GM18907 (cell line): ENCODE measurements around the gene SGCD.

Experiments
- ATAC-seq: cut with Tn5 transposase; IDR thresholded peaks from one replicate; pipeline ENCODE4 v1.9.1; 2021; ENCODE audit warnings: mild to moderate bottlenecking, moderate library complexity; ENCODE audit not compliant: unreplicated experiment

The SGCD gene

GRCh38 chr5:156755421-156756087, 428.6 kb downstream of the SGCD start:
- no peak for ATAC-seq

- no peak for ATAC-seq
Observed at GRCh38 chr5:156758011-156758791, 431.2 kb downstream of the SGCD start.

- ATAC-seq: no peak
Observed at GRCh38 chr5:156759156-156759555, 432.2 kb downstream of the SGCD start.

GRCh38 chr5:156762771-156763170, 435.8 kb downstream of the SGCD start:
- ATAC-seq: no peak

- no peak for ATAC-seq
Observed at GRCh38 chr5:156764176-156764971, 437.4 kb downstream of the SGCD start.

GRCh38 chr5:156774273-156774672, 447.3 kb downstream of the SGCD start:
- no peak for ATAC-seq

GRCh38 chr5:156778139-156778706, 451.3 kb downstream of the SGCD start:
- ATAC-seq: no peak

GRCh38 chr5:156778752-156779151, 451.8 kb downstream of the SGCD start:
- ATAC-seq: no peak

GRCh38 chr5:156779436-156779835, 452.5 kb downstream of the SGCD start:
- ATAC-seq: no peak

GRCh38 chr5:156783092-156783491, 456.1 kb downstream of the SGCD start:
- no peak for ATAC-seq

GRCh38 chr5:156794687-156795086, 467.7 kb downstream of the SGCD start:
- ATAC-seq: no peak

- no peak for ATAC-seq
Observed at GRCh38 chr5:156798201-156798600, 471.2 kb downstream of the SGCD start.

GRCh38 chr5:156799171-156799570, 472.2 kb downstream of the SGCD start:
- no peak for ATAC-seq

GRCh38 chr5:156800929-156801328, 474.0 kb downstream of the SGCD start:
- ATAC-seq: no peak

- no peak for ATAC-seq
Observed at GRCh38 chr5:156802501-156802900, 475.5 kb downstream of the SGCD start.

- ATAC-seq: no peak
Observed at GRCh38 chr5:156803404-156803803, 476.4 kb downstream of the SGCD start.

- ATAC-seq: no peak
Observed at GRCh38 chr5:156812959-156813358, 486.0 kb downstream of the SGCD start.

- peak; percentile 82 for ATAC-seq
Observed at GRCh38 chr5:156815988-156816599, 489.1 kb downstream of the SGCD start.
